ENCODE measurements around the gene AHRR. TPM values are rescaled to one million over a fixed set of nuclear protein-coding genes. Genes with fewer than 3 reads are reported as not detected.
A peak's percentile ranks its signal among the peaks of the same experiment; 100 is the strongest.
"Not testable (repeated sequence)": the region's sequence is repeated elsewhere in the genome, so short reads cannot be mapped to it uniquely, and the experiment has no call there.

Gene AHRR
- total RNA-seq, 2 experiments from 2014 or later: 24.0 to 26.6 TPM

DNA sequence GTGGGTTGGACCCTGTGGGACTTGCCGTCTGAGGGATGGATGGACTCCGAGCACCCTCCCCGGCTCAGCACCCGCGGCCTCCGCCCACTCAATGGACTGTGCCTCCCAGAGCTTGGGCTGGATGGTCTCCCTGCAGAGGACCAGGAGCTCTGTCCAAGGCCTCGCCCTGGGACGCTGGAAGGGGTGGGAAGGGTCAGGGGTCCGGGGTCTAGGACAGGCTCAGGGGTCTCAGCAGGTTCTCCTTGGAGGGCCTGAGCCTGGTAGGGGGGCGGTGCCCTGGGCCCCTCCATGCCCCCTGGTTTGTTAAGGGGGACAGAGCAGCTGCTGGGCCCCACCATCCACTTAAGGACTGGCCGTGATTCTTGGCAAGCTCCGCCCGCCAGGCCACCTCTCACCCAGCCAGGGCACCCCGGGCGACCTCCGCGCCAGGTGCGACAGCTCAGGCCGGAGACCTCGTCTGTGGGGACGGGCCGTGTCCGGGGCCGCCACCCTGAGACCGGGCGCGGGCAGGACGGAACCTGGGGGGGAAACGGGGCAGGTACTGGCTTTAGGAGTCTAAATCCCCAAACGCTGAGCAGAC, 150.7 kb downstream of the AHRR start:
- H3K36me3 Mint-ChIP-seq: peaks cover 21% of the 10 kb centered on the region
- peak overlapping the region; percentile 86 for H3K4me3 Mint-ChIP-seq
- peaks cover 24% of the 10 kb centered on the region for H3K4me1 Mint-ChIP-seq
- H3K27me3 Mint-ChIP-seq: peaks cover 8% of the 10 kb centered on the region
- no peaks in the 10 kb centered on the region for H3K9me3 Mint-ChIP-seq
- peak overlapping the region; percentile 87 for H3K27ac Mint-ChIP-seq
- peak; percentile 31 for DNase-seq

- DNase-seq: peak; percentile 93
- H3K4me3 Mint-ChIP-seq: peak overlapping the region; percentile 86
- peaks cover 24% of the 10 kb centered on the region for H3K4me1 Mint-ChIP-seq
- H3K27me3 Mint-ChIP-seq: peaks cover 8% of the 10 kb centered on the region
- H3K9me3 Mint-ChIP-seq: no peaks in the 10 kb centered on the region
- H3K36me3 Mint-ChIP-seq: peaks cover 21% of the 10 kb centered on the region
- H3K27ac Mint-ChIP-seq: peak overlapping the region; percentile 87
Measured at GRCh38 chr5:472656-473550, 151.4 kb downstream of the AHRR start.

- Mint-ChIP-seq H3K27me3 (peaks cover 8% of the 10 kb centered on the region), H3K9me3 (no peaks in the 10 kb centered on the region), H3K27ac (peak overlapping the region; percentile 39), H3K36me3 (peaks cover 21% of the 10 kb centered on the region), H3K4me3 (peak overlapping the region; percentile 91), H3K4me1 (peaks cover 24% of the 10 kb centered on the region)
- DNase-seq: peak; percentile 42
Measured at GRCh38 chr5:473551-474192, 152.2 kb downstream of the AHRR start.

GRCh38 chr5:474232-474839, 152.8 kb downstream of the AHRR start:
- DNase-seq, H3K27me3 Mint-ChIP-seq: not testable (repeated sequence)

GRCh38 chr5:474840-475661, 153.5 kb downstream of the AHRR start:
- DNase-seq: peak; percentile 26
- peaks cover 8% of the 10 kb centered on the region for H3K27me3 Mint-ChIP-seq
- H3K4me3 Mint-ChIP-seq: peak overlapping the region; percentile 82
- H3K4me1 Mint-ChIP-seq: peaks cover 18% of the 10 kb centered on the region
- no peaks in the 10 kb centered on the region for H3K9me3 Mint-ChIP-seq
- H3K36me3 Mint-ChIP-seq: peaks cover 20% of the 10 kb centered on the region
- H3K27ac Mint-ChIP-seq: no peak overlapping the region

More at GRCh38 chr5:474232-474839, 152.8 kb downstream of the AHRR start:
- H3K4me3 Mint-ChIP-seq: peak overlapping the region; percentile 91
- H3K27ac Mint-ChIP-seq, H3K9me3 Mint-ChIP-seq: not testable (repeated sequence)
- H3K4me1 Mint-ChIP-seq: peaks cover 24% of the 10 kb centered on the region
- H3K36me3 Mint-ChIP-seq: peaks cover 21% of the 10 kb centered on the region

DNA sequence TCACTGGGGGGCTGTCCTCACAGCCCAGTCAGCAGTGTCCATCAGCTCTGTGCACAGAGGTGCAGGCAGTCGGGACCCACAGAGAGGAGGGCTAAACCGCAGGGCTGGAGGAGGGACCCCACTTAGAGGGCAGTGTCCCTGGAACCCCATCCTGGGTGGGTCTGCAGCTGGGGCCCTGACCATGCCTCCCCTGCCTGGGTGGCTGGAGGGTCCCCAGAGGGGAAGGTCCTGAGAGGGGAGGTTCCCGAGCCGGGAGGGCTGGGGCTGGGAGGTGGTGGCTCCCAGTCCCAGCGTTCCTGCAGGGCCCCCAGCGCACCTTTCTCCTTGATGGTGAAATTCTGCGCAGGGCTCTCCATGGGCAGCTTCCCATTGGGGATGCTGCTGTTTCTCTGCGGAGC, 154.2 kb downstream of the AHRR start:
- H3K36me3 Mint-ChIP-seq: peaks cover 16% of the 10 kb centered on the region
- H3K27ac Mint-ChIP-seq: no peak overlapping the region
- peak overlapping the region; percentile 62 for H3K4me3 Mint-ChIP-seq
- H3K27me3 Mint-ChIP-seq: peaks cover 8% of the 10 kb centered on the region
- H3K4me1 Mint-ChIP-seq: peaks cover 14% of the 10 kb centered on the region
- DNase-seq: no peak
- H3K9me3 Mint-ChIP-seq: no peaks in the 10 kb centered on the region

DNA sequence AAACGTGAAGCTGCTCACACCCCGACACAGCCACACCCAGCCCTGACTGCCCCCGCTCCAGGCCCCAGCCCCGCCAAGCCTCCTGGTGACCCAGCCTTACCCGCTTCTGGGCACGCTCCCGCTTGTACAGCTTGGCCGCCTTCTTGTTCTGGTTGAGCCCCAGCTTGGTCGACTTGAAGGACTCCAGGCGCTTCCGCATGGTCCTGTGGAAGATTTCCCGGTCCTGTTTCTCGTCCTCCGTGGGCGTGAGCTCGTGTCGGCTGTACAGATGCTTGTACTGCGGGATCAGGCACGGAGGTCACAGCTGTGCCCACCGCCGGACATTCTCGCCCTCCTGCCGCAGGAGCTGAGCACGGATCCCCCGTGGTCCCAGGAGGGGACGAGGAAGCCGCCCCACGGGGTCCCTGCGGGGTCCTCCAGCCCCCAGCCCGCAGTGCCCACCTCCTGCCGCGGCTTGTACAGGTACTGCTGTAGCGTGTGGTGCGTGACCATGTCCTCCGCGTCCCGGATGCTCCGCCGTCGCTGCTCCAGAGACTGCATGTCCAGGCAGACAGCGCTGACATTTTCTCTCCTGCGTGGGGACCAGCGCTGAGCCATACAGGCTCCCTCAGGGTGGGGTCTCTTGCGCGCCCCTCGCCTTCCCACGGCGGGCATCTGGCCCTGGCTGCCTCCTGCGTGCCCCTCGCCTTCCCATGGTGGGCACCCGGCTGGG, 154.7 kb downstream of the AHRR start:
- peaks cover 11% of the 10 kb centered on the region for H3K36me3 Mint-ChIP-seq
- H3K27ac Mint-ChIP-seq: no peak overlapping the region
- no peak for DNase-seq
- peaks cover 9% of the 10 kb centered on the region for H3K4me1 Mint-ChIP-seq
- peaks cover 9% of the 10 kb centered on the region for H3K27me3 Mint-ChIP-seq
- no peak overlapping the region for H3K4me3 Mint-ChIP-seq
- H3K9me3 Mint-ChIP-seq: no peaks in the 10 kb centered on the region

- Mint-ChIP-seq H3K27ac (no peak overlapping the region), H3K9me3 (no peaks in the 10 kb centered on the region), H3K27me3 (peaks cover 12% of the 10 kb centered on the region), H3K4me1 (peaks cover 5% of the 10 kb centered on the region), H3K36me3 (peaks cover 5% of the 10 kb centered on the region), H3K4me3 (no peak overlapping the region)
- no peak for DNase-seq
Measured at GRCh38 chr5:476814-477175, 155.3 kb downstream of the AHRR start.

DNA sequence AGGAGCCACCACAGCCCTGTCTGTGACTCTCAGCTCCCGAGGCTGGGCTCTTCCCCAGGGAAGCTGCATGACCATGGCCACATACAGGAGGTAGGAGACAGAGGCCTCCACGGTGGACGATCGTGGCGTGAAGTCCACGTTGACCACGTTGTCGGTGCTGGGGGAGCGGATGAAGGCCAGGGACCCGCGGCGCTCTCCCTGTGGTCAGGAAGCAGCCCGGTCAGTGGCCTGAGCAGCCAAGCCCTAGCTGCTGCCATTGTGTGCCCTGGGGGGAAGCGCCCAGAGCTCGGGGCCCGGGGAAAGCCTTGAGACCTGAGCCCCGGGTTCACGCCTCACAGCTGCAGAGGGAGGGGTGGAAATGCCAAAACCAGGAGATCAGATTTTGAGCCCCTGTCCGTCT, 155.7 kb downstream of the AHRR start:
- no peak for DNase-seq
- Mint-ChIP-seq H3K9me3 (no peaks in the 10 kb centered on the region), H3K4me1 (peaks cover 3% of the 10 kb centered on the region), H3K36me3 (peaks cover 2% of the 10 kb centered on the region), H3K27ac (no peak overlapping the region), H3K4me3 (no peak overlapping the region), H3K27me3 (peaks cover 12% of the 10 kb centered on the region)

- peaks cover 2% of the 10 kb centered on the region for H3K36me3 Mint-ChIP-seq
- peaks cover 3% of the 10 kb centered on the region for H3K4me1 Mint-ChIP-seq
- H3K27ac Mint-ChIP-seq: no peak overlapping the region
- peaks cover 12% of the 10 kb centered on the region for H3K27me3 Mint-ChIP-seq
- no peak overlapping the region for H3K4me3 Mint-ChIP-seq
- DNase-seq: no peak
- H3K9me3 Mint-ChIP-seq: no peaks in the 10 kb centered on the region
Measured at GRCh38 chr5:477871-478270, 156.4 kb downstream of the AHRR start.

DNA sequence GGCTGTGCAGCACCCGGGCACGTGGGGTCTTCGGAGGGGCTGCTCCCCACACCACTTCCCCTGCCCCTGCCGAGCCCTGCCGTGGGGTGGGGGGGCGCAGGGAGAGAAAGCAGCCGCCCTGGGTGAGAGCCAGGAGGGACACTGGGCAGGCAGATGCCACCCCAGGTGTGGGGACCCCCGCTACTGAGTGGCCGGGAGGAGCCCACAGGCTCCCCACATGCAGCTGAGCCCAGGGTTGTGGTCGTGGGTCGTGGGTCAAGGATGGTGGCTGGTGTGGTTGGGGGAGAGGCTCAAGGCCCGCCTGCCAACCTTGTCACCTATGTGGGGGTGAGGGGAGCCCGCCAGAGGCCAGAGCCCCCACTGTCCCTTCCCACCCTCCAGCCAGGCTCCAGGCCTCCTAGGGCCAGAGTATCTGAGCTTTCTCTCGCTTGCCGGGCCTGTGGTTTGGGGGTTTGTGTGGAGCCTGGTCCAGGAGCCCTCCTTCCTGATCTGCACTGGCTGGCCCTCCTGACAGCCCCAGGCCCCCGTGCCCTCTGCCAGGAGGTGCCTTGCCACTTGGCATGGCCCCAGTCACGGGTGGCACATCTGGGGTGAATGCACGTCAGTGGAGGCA, 157.0 kb downstream of the AHRR start:
- Mint-ChIP-seq H3K4me1 (peaks cover 3% of the 10 kb centered on the region), H3K36me3 (peaks cover 2% of the 10 kb centered on the region), H3K27me3 (peaks cover 12% of the 10 kb centered on the region), H3K4me3 (no peak overlapping the region), H3K9me3 (no peaks in the 10 kb centered on the region), H3K27ac (no peak overlapping the region)
- DNase-seq: no peak

GRCh38 chr5:478982-479535, 157.5 kb downstream of the AHRR start:
- Mint-ChIP-seq H3K36me3 (peaks cover 2% of the 10 kb centered on the region), H3K9me3 (no peaks in the 10 kb centered on the region), H3K4me1 (peaks cover 3% of the 10 kb centered on the region), H3K27ac (no peak overlapping the region), H3K27me3 (peaks cover 12% of the 10 kb centered on the region), H3K4me3 (no peak overlapping the region)
- no peak for DNase-seq

DNA sequence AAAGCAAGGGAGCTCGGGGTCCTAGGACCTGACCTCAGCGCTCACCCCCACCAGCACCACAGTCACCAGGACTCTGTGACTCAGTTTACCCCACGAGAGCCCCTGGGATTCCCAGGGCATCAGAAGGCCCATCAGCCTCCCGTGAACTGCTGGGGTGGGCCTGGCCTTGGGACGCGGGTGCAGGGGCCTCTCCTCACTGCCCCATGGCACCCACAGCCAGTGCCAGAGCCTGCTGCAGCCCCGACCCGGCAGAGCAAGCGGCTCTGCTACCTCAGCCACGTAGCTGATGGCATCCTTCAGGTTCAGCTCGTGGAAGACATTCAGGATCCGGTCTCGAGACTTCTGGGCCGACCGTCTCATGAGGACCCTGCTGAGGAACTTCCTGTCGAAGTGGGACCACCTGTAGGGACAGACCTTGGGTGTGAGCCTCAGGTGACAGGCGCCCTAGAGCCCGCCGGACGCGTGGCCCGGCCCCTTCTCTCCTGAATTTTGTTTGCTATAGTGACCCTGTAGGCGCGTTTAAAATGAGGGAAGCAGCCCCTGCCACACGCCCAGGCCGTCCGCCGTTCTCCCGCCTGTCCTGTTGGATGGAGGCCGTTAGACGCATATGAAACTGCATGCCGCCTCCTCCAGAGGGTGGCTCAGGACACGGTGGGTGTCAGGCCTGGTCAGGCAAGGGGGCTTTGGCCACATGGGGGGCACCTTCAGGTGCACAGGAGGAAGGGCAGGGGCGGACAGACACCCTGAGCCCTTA, 158.2 kb downstream of the AHRR start:
- Mint-ChIP-seq H3K36me3 (peaks cover 2% of the 10 kb centered on the region), H3K4me3 (no peak overlapping the region), H3K27ac (no peak overlapping the region), H3K9me3 (no peaks in the 10 kb centered on the region), H3K4me1 (peaks cover 3% of the 10 kb centered on the region), H3K27me3 (peaks cover 12% of the 10 kb centered on the region)
- DNase-seq: no peak
